ENCODE data around the gene DMTF1.

DNA sequence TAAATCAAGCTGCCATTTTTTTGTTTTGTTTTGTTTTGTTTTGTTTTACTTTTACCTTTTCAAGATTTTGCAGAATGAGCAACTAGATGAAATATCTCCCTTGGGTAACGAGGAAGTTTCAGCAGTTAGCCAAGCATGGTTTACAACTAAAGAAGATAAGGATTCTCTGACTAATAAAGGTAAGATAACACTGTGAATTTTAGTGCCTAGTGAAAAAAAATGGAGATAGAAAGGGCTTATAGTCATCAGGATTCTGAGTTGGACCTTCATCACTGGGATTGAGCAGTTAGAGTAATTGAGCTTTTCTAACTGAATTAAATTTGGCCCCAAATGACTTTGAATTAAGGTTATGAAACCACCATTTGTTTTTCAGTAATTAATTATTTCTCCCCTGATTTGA, 21.2 kb downstream of the DMTF1 start:
- TF ChIP-seq, protein P1, sequence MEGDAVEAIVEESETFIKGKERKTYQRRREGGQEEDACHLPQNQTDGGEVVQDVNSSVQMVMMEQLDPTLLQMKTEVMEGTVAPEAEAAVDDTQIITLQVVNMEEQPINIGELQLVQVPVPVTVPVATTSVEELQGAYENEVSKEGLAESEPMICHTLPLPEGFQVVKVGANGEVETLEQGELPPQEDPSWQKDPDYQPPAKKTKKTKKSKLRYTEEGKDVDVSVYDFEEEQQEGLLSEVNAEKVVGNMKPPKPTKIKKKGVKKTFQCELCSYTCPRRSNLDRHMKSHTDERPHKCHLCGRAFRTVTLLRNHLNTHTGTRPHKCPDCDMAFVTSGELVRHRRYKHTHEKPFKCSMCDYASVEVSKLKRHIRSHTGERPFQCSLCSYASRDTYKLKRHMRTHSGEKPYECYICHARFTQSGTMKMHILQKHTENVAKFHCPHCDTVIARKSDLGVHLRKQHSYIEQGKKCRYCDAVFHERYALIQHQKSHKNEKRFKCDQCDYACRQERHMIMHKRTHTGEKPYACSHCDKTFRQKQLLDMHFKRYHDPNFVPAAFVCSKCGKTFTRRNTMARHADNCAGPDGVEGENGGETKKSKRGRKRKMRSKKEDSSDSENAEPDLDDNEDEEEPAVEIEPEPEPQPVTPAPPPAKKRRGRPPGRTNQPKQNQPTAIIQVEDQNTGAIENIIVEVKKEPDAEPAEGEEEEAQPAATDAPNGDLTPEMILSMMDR (IDR thresholded peaks at IDR 0.05): no peak
- no peak for TF ChIP-seq ZFX (IDR thresholded peaks at IDR 0.05; ENCODE audit: borderline replicate concordance)

Data from 22Rv1 (cell line).